C4-2B (cell line): Measurements from ENCODE around the gene CYREN.

Experiments used
- H3K27ac ChIP-seq: fragments of 450-650 bp; 2 replicates; pipeline ENCODE4 v1.5.1; 2017
- CTCF ChIP-seq: fragments of 450-650 bp; conservative IDR thresholded peaks from 2 replicates; pipeline ENCODE4 v1.5.1; 2017; ENCODE audit warnings: mild to moderate bottlenecking
- ZFX ChIP-seq: fragments of 450-650 bp; IDR thresholded peaks from 2 replicates; pipeline ENCODE4 v1.6.1; 2017

CYREN gene

GRCh38 chr7:135195156-135195555 lies 24.6 kb upstream of the CYREN start:
- no peak overlapping the region for H3K27ac ChIP-seq
- TF ChIP-seq CTCF: no peak
- TF ChIP-seq ZFX: no peak

GRCh38 chr7:135194494-135195095 lies 24.1 kb upstream of the CYREN start:
- TF ChIP-seq CTCF (no peak), ZFX (no peak)
- H3K27ac ChIP-seq: no peak overlapping the region

- no peak for TF ChIP-seq ZFX
- no peak for TF ChIP-seq CTCF
- H3K27ac ChIP-seq: no peak overlapping the region
Measured at GRCh38 chr7:135193615-135194081, 23.1 kb upstream of the CYREN start.

GRCh38 chr7:135192914-135193536 lies 22.5 kb upstream of the CYREN start:
- TF ChIP-seq ZFX (no peak), CTCF (no peak)

GRCh38 chr7:135190703-135191102 lies 20.2 kb upstream of the CYREN start:
- TF ChIP-seq CTCF (no peak), ZFX (no peak)
- H3K27ac ChIP-seq: no peak overlapping the region

More at GRCh38 chr7:135192914-135193536, 22.5 kb upstream of the CYREN start:
- H3K27ac ChIP-seq: no peak overlapping the region

- no peak overlapping the region for H3K27ac ChIP-seq
- TF ChIP-seq ZFX (no peak), CTCF (no peak)
Measured at GRCh38 chr7:135189961-135190360, 19.5 kb upstream of the CYREN start.

GRCh38 chr7:135189221-135189662 lies 18.7 kb upstream of the CYREN start:
- H3K27ac ChIP-seq: no peak overlapping the region
- TF ChIP-seq CTCF (no peak), ZFX (no peak)
